ENCODE data around the gene FAM118A. TPM values are rescaled to one million over a fixed set of nuclear protein-coding genes. Genes with fewer than 3 reads are reported as not detected.

FAM118A gene
- total RNA-seq, 2 donors from 2014 or later, result 36.1 to 75.3 TPM

DNA sequence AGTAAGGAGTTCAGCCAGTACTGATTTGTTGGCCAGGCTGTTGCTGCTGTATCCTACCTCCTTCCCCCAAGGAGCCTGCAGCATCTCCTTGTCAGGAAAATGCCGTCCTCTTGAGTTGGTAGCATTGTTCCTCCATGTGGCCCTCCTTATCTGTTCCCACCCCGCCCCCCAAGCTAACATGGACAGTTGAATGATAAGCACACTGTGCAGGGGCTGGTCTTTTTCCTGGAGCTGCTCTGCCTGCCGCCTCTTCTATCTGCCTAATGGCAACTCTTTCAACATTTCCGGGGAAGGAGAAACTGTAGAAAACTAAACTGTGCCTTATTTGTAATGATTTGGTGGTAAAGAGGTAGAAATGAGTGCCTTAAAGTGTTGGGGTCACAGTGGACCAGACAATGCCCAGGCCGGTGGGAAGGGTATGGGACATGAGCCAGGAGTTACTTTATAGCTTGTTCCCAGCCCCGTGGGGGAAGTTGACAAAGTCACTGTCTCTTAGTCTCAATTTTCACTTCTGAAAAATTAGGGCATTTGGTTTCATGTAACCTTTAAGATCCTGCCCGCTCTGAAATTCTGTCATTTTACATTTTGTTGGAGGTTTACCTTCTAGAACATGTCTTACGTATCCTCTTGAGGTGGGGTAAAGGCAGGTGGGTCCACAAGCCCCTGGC is 4.5 kb downstream of the FAM118A start:
- intact Hi-C loops (cut with DNase I), result no loop called here
- H3K4me1 ChIP-seq, result peaks cover 4% of the 10 kb centered on the region
- H3K27ac ChIP-seq, result peak overlapping the region; percentile 24
- peak; percentile 53 for DNase-seq
- H3K36me3 ChIP-seq, result no peaks in the 10 kb centered on the region
- peak overlapping the region in 1 of 2 donors; percentile 8 for H3K9ac ChIP-seq (ENCODE audit: low read depth in 2 of 2, low read length in 2 of 2)
- H3K4me3 ChIP-seq, result no peak overlapping the region
- H3K27me3 ChIP-seq, result no peaks in the 10 kb centered on the region
- no peak for TF ChIP-seq CTCF (IDR thresholded peaks at IDR 0.05)
- H3K9me3 ChIP-seq, result no peaks in the 10 kb centered on the region

DNA sequence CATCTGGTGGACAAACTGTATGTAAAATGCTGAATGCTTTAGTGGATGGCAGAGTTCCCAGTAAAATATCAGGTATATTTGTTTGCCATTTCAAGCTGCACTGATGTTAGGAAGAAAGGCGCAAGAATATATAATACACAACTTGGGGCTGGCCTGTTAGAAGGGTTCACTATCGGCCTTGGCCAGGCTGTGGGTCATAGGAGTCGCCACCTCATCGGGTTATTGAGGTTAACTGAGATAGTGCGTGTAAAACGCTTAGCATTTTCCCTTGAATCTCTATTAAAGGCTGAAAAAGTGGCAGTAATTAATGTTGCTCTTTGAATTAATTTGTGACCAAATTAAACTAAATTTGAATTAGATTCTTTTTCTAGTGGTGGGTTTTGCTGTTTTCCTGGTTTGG is 5.1 kb downstream of the FAM118A start:
- no peak overlapping the region for H3K4me3 ChIP-seq
- no peak overlapping the region for H3K27ac ChIP-seq
- no peak overlapping the region for H3K9ac ChIP-seq (ENCODE audit: low read depth in 2 of 2, low read length in 2 of 2)
- H3K27me3 ChIP-seq, result no peaks in the 10 kb centered on the region
- TF ChIP-seq CTCF (IDR thresholded peaks at IDR 0.05), result no peak
- peaks cover 4% of the 10 kb centered on the region for H3K4me1 ChIP-seq
- no peak for DNase-seq
- H3K36me3 ChIP-seq, result no peaks in the 10 kb centered on the region
- H3K9me3 ChIP-seq, result no peaks in the 10 kb centered on the region
- intact Hi-C loops (cut with DNase I), result no loop called here

DNA sequence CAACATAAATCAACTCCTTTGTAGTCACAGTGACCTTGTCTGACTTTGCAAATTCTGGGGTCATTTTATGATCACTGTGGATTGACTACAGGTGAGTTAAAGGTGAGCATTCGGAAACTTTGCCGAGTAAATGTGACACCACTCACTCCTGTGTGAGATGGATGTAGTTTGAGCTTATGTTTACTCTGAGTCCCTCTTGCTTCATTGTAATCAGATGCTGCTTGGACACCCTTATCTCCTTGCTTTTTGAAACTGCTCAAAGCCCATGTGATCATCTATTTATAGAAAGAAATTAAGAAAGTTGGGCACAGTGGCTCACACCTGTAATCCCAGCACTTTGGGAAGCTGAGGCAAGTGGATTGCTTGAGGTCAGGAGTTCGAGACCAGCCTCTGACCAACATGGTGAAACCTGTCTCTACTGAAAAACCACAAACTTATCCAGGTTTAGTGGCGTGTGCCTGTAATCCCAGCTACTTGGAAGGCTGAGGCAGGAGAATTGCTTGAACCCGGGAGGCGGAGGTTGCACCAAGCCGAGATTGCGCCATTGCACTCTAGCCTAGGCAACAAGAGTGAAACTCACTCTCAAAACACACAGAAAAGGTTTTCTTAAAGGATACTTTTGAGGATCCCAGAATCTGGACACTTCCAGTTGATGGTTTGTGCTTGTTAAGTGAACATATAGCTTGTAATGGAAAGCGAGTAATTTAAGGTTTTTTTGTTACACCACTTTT is 7.2 kb downstream of the FAM118A start:
- DNase-seq, result no peak
- intact Hi-C loops (cut with DNase I), result no loop called here
- Histone ChIP-seq H3K4me1 (peaks cover 4% of the 10 kb centered on the region), H3K36me3 (no peaks in the 10 kb centered on the region), H3K27ac (peak overlapping the region; percentile 73), H3K4me3 (no peak overlapping the region), H3K9ac (ENCODE audit: low read depth in 2 of 2, low read length in 2 of 2) (peak overlapping the region in 1 of 2 donors; percentile 27), H3K9me3 (no peaks in the 10 kb centered on the region), H3K27me3 (no peaks in the 10 kb centered on the region)
- TF ChIP-seq CTCF (IDR thresholded peaks at IDR 0.05), result no peak

- peak; percentile 75 for DNase-seq
- peak; percentile 41 for TF ChIP-seq CTCF (IDR thresholded peaks at IDR 0.05)
- Histone ChIP-seq H3K27ac (peak overlapping the region; percentile 73), H3K4me3 (no peak overlapping the region), H3K9me3 (no peaks in the 10 kb centered on the region), H3K9ac (ENCODE audit: low read depth in 2 of 2, low read length in 2 of 2) (peak overlapping the region; percentile 27 to 57), H3K4me1 (peaks cover 4% of the 10 kb centered on the region), H3K27me3 (no peaks in the 10 kb centered on the region), H3K36me3 (no peaks in the 10 kb centered on the region)
- intact Hi-C loops (cut with DNase I), result no loop called here
Observed at GRCh38 chr22:45317551-45318167, 7.9 kb downstream of the FAM118A start.

GRCh38 chr22:45318168-45318557 is 8.4 kb downstream of the FAM118A start:
- Histone ChIP-seq H3K9ac (ENCODE audit: low read depth in 2 of 2, low read length in 2 of 2) (peak overlapping the region; percentile 27 to 57), H3K4me3 (no peak overlapping the region), H3K9me3 (no peaks in the 10 kb centered on the region), H3K36me3 (no peaks in the 10 kb centered on the region), H3K4me1 (peaks cover 4% of the 10 kb centered on the region), H3K27ac (peak overlapping the region; percentile 73), H3K27me3 (no peaks in the 10 kb centered on the region)
- intact Hi-C loops (cut with DNase I), result no loop called here
- peak; percentile 73 for DNase-seq
- TF ChIP-seq CTCF (IDR thresholded peaks at IDR 0.05), result no peak

All from colonic mucosa (tissue), 4 donors.